Measurements from ENCODE around the gene MAEA.

DNA sequence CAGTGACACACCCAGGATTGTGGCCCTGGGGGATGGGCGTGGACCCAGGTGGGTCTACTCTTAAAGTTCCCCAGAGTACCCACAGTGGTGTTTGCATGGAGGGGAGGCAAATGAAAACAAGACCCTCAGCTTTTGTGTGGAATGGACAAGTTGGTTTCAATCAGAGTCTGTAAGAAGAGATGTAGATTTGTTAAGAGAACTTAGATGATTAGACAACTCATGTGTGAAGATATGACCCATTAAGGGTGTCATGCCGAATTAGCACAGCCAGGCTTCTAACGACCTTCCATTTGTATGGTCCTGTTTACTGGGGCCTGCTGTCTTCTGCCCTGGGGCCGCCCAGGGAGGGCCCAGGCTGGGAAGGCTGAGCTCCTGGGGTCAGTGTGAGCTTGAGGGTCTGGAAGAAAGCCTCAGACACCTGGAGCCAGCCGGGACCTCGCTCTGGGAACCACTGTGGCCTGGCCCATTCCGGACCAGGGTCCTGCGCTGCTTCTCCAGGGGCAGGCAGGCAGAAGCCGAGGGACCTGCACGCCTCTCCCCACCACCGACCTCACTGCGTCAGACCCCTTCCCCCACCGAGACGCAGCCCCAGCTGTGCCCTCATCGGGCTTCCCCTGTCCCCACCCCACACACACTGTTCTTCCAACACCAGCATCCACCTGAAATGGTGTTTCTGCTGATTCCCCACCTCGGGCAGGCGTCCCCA is 77.7 kb downstream of the MAEA start:
- TF ChIP-seq, protein P1, sequence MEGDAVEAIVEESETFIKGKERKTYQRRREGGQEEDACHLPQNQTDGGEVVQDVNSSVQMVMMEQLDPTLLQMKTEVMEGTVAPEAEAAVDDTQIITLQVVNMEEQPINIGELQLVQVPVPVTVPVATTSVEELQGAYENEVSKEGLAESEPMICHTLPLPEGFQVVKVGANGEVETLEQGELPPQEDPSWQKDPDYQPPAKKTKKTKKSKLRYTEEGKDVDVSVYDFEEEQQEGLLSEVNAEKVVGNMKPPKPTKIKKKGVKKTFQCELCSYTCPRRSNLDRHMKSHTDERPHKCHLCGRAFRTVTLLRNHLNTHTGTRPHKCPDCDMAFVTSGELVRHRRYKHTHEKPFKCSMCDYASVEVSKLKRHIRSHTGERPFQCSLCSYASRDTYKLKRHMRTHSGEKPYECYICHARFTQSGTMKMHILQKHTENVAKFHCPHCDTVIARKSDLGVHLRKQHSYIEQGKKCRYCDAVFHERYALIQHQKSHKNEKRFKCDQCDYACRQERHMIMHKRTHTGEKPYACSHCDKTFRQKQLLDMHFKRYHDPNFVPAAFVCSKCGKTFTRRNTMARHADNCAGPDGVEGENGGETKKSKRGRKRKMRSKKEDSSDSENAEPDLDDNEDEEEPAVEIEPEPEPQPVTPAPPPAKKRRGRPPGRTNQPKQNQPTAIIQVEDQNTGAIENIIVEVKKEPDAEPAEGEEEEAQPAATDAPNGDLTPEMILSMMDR (IDR thresholded peaks at IDR 0.05; ENCODE audit: insufficient read depth, low read length, poor library complexity, severe bottlenecking), result no peak
- TF ChIP-seq EZH2phosphoT487 (conservative IDR thresholded peaks at IDR 0.05; ENCODE audit: low read length), result no peak
